K562 (cell line): Measurements from ENCODE around the gene ANKLE1. TPM values are rescaled to one million over a fixed set of nuclear protein-coding genes. Genes with fewer than 3 reads are reported as not detected.

Experiments used
- CHCHD3 ChIP-seq: fragments of 250-450 bp; sonication (Bioruptor Pico); IDR thresholded peaks from 2 replicates; pipeline ENCODE4 v2.1.2; 2022; ENCODE audit warnings: mild to moderate bottlenecking
- DEAF1 ChIP-seq: fragments of 450-650 bp; formaldehyde crosslinking; IDR thresholded peaks from 2 replicates; pipeline ENCODE4 v1.4.0; 2020; ENCODE audit warnings: mild to moderate bottlenecking, moderate library complexity
- E4F1 ChIP-seq: fragments of 250-450 bp; sonication (Bioruptor Pico); IDR thresholded peaks from 2 replicates; pipeline ENCODE4 v1.5.0; 2021; ENCODE audit warnings: mild to moderate bottlenecking, borderline replicate concordance
- HDAC3 ChIP-seq: fragments of 450-650 bp; IDR thresholded peaks from 2 replicates; pipeline ENCODE4 v1.6.1; 2018; ENCODE audit warnings: borderline replicate concordance, mild to moderate bottlenecking, moderate library complexity; ENCODE audit not compliant: partially characterized antibody
- HES1 ChIP-seq: fragments of 450-650 bp; IDR thresholded peaks from 2 replicates; pipeline ENCODE4 v1.6.1; 2016; ENCODE audit warnings: low read depth, mild to moderate bottlenecking, moderate library complexity
- HNRNPK ChIP-seq: fragments of 200-400 bp; formaldehyde crosslinking; IDR thresholded peaks from one replicate; pipeline ENCODE4 v1.6.1; 2018; ENCODE audit warnings: mild to moderate bottlenecking, low read depth, low read length; ENCODE audit not compliant: poor library complexity, severe bottlenecking
- LCOR ChIP-seq: sonication (generic); formaldehyde crosslinking; IDR thresholded peaks from 2 replicates; pipeline ENCODE4 v1.8.0; 2022; ENCODE audit warnings: mild to moderate bottlenecking, missing genetic modification reagents
- MEF2D ChIP-seq: conservative IDR thresholded peaks from 2 replicates; pipeline ENCODE4 v1.6.1; 2016; ENCODE audit warnings: low read depth, missing genetic modification characterization, missing compliant biosample characterization
- NCOA2 ChIP-seq, 2 experiments: fragments of 450-650 bp; IDR thresholded peaks; 2 replicates each; pipeline ENCODE4 v1.6.1; 2018; ENCODE audit warnings: mild to moderate bottlenecking in 2 of 2, moderate library complexity in 1 of 2; ENCODE audit not compliant: partially characterized antibody in 2 of 2
- NFIC ChIP-seq: fragments of 450-650 bp; IDR thresholded peaks from 2 replicates; pipeline ENCODE4 v1.6.1; 2017; ENCODE audit warnings: mild to moderate bottlenecking, inconsistent platforms
- NR1H2 ChIP-seq: sonication (generic); formaldehyde crosslinking; IDR thresholded peaks from 2 replicates; pipeline ENCODE4 v1.4.0; 2020; ENCODE audit warnings: mild to moderate bottlenecking, missing genetic modification reagents
- PTRF ChIP-seq: fragments of 450-650 bp; IDR thresholded peaks from 2 replicates; pipeline ENCODE4 v1.6.1; 2016; ENCODE audit warnings: mild to moderate bottlenecking, missing genetic modification characterization, missing compliant biosample characterization
- YY1 ChIP-seq, 3 experiments: IDR thresholded peaks; 2 replicates each; pipeline ENCODE4 v1.6.1; 2011; ENCODE audit warnings: low read length in 2 of 3, mild to moderate bottlenecking in 2 of 3, moderate library complexity in 2 of 3, borderline replicate concordance in 1 of 3, control low read depth in 1 of 3, low read depth in 1 of 3; ENCODE audit not compliant: insufficient read depth in 3 of 3, insufficient replicate concordance in 2 of 3, control insufficient read depth in 1 of 3, insufficient read length in 1 of 3; ENCODE audit errors: extremely low read depth in 1 of 3
- ZBTB33 ChIP-seq: sonication (generic); formaldehyde crosslinking; IDR thresholded peaks from 2 replicates; pipeline ENCODE4 v1.8.1; 2023; ENCODE audit warnings: mild to moderate bottlenecking, missing genetic modification reagents
- ZBTB5 ChIP-seq: fragments of 450-650 bp; IDR thresholded peaks from 2 replicates; pipeline ENCODE4 v1.6.1; 2017; ENCODE audit warnings: antibody characterized with exemption
- ZNF766 ChIP-seq: fragments of 200-800 bp; sonication (Bioruptor generic); conservative IDR thresholded peaks from 2 replicates; pipeline ENCODE4 v1.6.1; 2016; ENCODE audit warnings: missing genetic modification characterization, missing compliant biosample characterization
- ZNF785 ChIP-seq: fragments of 250-450 bp; sonication (Bioruptor Pico); IDR thresholded peaks from 2 replicates; pipeline ENCODE4 v1.4.0; 2020; ENCODE audit warnings: mild to moderate bottlenecking
- polyA plus RNA-seq, 8 experiments: library from polyadenylated mRNA; depleted of rRNA in 4 of 8; stranded (reverse) in 5 of 8; unstranded in 3 of 8; fragments of >200 nt; fragmentation: Nextera tagmentation in 2 of 8; fragmentation: Illumina TruSeq in 1 of 8; extraction: Ambion mirVana in 2 of 8; extraction: Trizol in 1 of 8; gene quantifications; 2 replicates each; pipeline versions ENCODE4 v1.2.1 to v1.2.3, GENCODE V29; 2011 to 2014; ENCODE audit warnings: inconsistent platforms in 1 of 8, missing spikeins in 1 of 8
- total RNA-seq, 7 experiments: library from RNA; depleted of rRNA in 6 of 7; stranded (reverse); fragments of >200 nt in 6 of 7; fragmentation: Illumina TruSeq in 2 of 7; extraction: Trizol in 2 of 7; gene quantifications; 2 replicates each; pipeline versions ENCODE4 v1.2.1 to v1.2.3, GENCODE V29; 2011 to 2021; ENCODE audit warnings: low replicate concordance in 1 of 7

Gene ANKLE1
- total and polyA plus RNA-seq, 9 of the 15 experiments (the other 6 are each of a cell fraction or from before 2014, with no cell fraction given), result 0.63 to 9.2 (median 2.9) TPM

GRCh38 chr19:17333611-17334413 lies 52.1 kb downstream of the ANKLE1 start (continued):
- no peak for TF ChIP-seq LCOR (CRISPR knock-in tag)
- no peak for TF ChIP-seq ZBTB33
- peak; percentile 25 for TF ChIP-seq NFIC
- no peak for TF ChIP-seq CHCHD3 (CRISPR knock-in tag)
- TF ChIP-seq YY1 (IDR thresholded peaks at IDR 0.05; ENCODE audit: borderline replicate concordance in 1 of 3, control insufficient read depth in 1 of 3, extremely low read depth in 1 of 3, insufficient read depth in 3 of 3, insufficient read length in 1 of 3, insufficient replicate concordance in 2 of 3, low read depth in 1 of 3, low read length in 2 of 3), result peak in 1 of 3 experiments; percentile 44
- TF ChIP-seq MEF2D, result no peak
- 0 out of 2 replicates have a peak, but pooled peaks have one; percentile 20 for TF ChIP-seq DEAF1
- no peak for TF ChIP-seq HES1
- TF ChIP-seq HDAC3, result no peak
- no peak for TF ChIP-seq ZNF785 (CRISPR knock-in tag)
- no peak for TF ChIP-seq PTRF (tag)
- no peak for TF ChIP-seq NR1H2 (CRISPR knock-in tag)
- no peak for TF ChIP-seq ZBTB5
- TF ChIP-seq ZNF766, result no peak
- TF ChIP-seq NCOA2 (IDR thresholded peaks at IDR 0.05; ENCODE audit: partially characterized antibody in 2 of 2), result no peak
- no peak for TF ChIP-seq HNRNPK
- TF ChIP-seq E4F1 (CRISPR knock-in tag), result no peak
